ENCODE results near the gene MED22.
"Not testable (repeated sequence)": the region's sequence is repeated elsewhere in the genome, so short reads cannot be mapped to it uniquely, and the experiment has no call there.

MED22 gene

GRCh38 chr9:133306242-133307204 is 41.4 kb downstream of the MED22 start:
- no peak for DNase-seq (ENCODE audit: low read depth in 2 of 2)

GRCh38 chr9:133305731-133306130 is 42.2 kb downstream of the MED22 start:
- DNase-seq (ENCODE audit: low read depth in 2 of 2): no peak

GRCh38 chr9:133304477-133305377 is 43.2 kb downstream of the MED22 start:
- no peak for DNase-seq (ENCODE audit: low read depth in 2 of 2)

GRCh38 chr9:133304158-133304470 is 43.8 kb downstream of the MED22 start:
- no peak for DNase-seq (ENCODE audit: low read depth in 2 of 2)

- no peak for DNase-seq (ENCODE audit: low read depth in 2 of 2)
These were observed 44.4 kb downstream of the MED22 start for GRCh38 chr9:133303266-133304157.

- no peak for DNase-seq (ENCODE audit: low read depth in 2 of 2)
These were observed 46.4 kb downstream of the MED22 start for GRCh38 chr9:133301253-133302230.

- not testable (repeated sequence) for DNase-seq (ENCODE audit: low read depth in 2 of 2)
These were observed 47.9 kb downstream of the MED22 start for GRCh38 chr9:133299996-133300395.

GRCh38 chr9:133294257-133294656 is 53.7 kb downstream of the MED22 start:
- DNase-seq (ENCODE audit: low read depth in 2 of 2): no peak

GRCh38 chr9:133290751-133291302 is 57.1 kb downstream of the MED22 start:
- no peak for DNase-seq (ENCODE audit: low read depth in 2 of 2)
